ENCODE data around the gene THSD8. TPM values are rescaled to one million over a fixed set of nuclear protein-coding genes. Genes with fewer than 3 reads are reported as not detected.
A peak's percentile ranks its signal among the peaks of the same experiment; 100 is the strongest.
"Not testable (repeated sequence)": the region's sequence is repeated elsewhere in the genome, so short reads cannot be mapped to it uniquely, and the experiment has no call there.

Gene THSD8
- total and polyA plus RNA-seq, 2 experiments from 2014 or later = 15.0 TPM; not detected in 1

DNA sequence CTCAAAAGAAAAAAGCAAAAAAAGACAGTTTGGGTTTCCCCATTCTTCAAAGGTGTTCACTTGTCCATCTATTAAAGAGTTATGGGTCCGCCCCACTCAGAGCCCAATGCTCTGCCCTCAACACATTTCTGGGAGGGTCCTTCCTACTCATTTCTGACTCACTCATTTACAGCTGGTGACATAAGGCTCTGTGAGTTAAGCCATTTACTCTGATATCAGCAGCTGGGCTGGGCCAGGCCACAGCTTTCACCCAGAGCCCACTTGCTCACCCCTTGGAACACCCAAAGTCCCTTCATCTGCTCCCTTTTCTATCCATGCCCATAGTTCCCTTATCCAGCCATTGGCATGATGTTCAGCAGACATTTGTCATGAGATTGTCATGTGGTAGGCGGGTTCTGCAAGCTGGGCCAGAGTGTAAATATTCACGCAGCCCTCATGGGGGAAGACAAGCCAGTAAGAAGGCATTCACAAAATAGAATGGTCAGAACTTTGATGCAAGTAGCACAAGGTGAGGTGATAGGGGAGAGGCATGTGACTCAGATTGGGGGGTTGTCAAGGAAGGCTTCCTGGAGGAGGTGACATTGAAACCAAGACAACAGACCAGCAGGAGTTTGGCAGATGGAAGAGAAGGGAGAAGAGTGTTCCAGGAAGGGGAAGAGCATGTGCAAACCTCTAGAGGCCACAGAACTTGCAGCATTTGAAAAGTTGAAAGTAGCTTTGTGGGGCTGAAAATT, 42.3 kb downstream of the THSD8 start:
- H3K4me3 ChIP-seq = no peak overlapping the region
- no peak overlapping the region for H3K27ac ChIP-seq
- no peak for DNase-seq (ENCODE audit: low read depth in 1 of 2, low spot score in 1 of 2)
- H3K27me3 ChIP-seq = peaks cover 3% of the 10 kb centered on the region
- H3K9me3 ChIP-seq (ENCODE audit: low read depth) = no peaks in the 10 kb centered on the region
- TF ChIP-seq, protein P1, sequence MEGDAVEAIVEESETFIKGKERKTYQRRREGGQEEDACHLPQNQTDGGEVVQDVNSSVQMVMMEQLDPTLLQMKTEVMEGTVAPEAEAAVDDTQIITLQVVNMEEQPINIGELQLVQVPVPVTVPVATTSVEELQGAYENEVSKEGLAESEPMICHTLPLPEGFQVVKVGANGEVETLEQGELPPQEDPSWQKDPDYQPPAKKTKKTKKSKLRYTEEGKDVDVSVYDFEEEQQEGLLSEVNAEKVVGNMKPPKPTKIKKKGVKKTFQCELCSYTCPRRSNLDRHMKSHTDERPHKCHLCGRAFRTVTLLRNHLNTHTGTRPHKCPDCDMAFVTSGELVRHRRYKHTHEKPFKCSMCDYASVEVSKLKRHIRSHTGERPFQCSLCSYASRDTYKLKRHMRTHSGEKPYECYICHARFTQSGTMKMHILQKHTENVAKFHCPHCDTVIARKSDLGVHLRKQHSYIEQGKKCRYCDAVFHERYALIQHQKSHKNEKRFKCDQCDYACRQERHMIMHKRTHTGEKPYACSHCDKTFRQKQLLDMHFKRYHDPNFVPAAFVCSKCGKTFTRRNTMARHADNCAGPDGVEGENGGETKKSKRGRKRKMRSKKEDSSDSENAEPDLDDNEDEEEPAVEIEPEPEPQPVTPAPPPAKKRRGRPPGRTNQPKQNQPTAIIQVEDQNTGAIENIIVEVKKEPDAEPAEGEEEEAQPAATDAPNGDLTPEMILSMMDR (IDR thresholded peaks at IDR 0.05; ENCODE audit: low read depth, low read length) = no peak
- no peaks in the 10 kb centered on the region for H3K36me3 ChIP-seq
- no peaks in the 10 kb centered on the region for H3K4me1 ChIP-seq (ENCODE audit: low read depth)

DNA sequence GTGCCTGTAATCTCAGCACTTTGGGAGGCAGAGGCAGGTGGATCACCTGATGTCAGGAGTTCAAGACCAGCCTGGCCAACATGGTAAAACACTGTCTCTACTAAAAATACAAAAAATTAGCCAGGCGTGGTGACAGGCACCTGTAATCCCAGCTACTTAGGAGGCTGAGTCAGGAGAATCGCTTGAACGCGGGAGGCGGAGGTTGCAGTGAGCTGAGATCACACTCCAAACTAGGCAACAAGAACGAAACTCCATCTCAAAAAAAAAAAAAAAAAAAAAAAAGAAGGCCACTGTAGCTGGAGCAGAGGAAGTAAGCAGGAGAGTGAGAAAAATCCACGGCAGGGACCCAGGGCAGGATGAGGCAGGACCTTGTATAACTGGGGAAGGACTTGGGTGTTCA, 44.7 kb downstream of the THSD8 start:
- not testable (repeated sequence) for H3K27me3 ChIP-seq; DNase-seq (ENCODE audit: low read depth in 1 of 2, low spot score in 1 of 2); H3K36me3 ChIP-seq; H3K27ac ChIP-seq; H3K4me3 ChIP-seq; H3K4me1 ChIP-seq (ENCODE audit: low read depth); H3K9me3 ChIP-seq (ENCODE audit: low read depth)

DNA sequence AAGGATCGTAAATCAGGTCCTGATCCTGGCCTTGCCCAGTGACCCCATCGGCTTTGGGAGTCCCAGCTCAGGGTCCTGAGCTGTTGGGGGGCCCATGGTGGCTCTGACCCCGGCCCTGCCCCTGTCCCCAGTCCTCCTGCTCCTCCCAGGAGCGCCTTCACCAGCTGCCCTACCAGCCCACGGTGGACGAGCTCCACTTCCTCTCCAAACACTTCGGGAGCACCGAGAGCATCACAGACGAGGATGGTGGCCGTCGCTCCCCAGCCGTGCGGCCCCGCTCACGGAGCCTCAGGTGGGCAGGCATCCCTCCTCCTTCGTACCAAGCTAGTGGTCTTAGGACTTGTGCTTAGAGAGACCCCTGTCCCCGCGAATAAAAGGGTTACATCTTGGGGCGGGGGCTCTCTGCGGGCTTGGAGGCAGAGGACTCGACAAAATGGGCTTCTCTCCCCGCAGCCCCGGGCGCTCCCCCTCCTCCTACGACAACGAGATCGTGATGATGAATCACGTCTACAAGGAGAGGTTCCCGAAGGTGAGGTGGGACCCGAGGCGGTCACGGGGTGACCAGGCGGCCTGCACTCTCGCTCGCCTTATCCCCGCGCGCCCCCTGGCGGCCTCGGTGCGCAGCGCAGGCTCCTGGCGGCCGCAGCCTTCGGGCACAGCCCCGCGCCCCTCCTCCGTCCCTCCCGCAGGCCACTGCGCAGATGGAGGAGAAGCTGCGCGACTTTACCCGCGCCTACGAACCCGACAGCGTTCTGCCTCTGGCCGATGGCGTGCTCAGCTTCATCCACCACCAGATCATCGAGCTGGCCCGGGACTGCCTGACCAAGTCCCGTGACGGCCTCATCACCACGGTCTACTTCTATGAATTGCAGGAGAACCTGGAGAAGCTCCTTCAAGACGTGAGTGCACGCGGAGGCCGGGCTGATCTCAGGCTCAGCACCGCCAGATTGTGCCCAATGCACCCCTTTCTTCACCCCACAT, 45.6 kb downstream of the THSD8 start:
- no peak overlapping the region for H3K4me3 ChIP-seq

More for the DNA sequence above, 45.6 kb downstream of the THSD8 start:
- Histone ChIP-seq H3K27me3 (no peaks in the 10 kb centered on the region), H3K27ac (no peak overlapping the region), H3K4me1 (ENCODE audit: low read depth) (no peaks in the 10 kb centered on the region), H3K36me3 (no peaks in the 10 kb centered on the region), H3K9me3 (ENCODE audit: low read depth) (no peaks in the 10 kb centered on the region)
- TF ChIP-seq, protein P1 (IDR thresholded peaks at IDR 0.05; ENCODE audit: low read depth, low read length) = peak; percentile 98
- DNase-seq (ENCODE audit: low read depth in 1 of 2, low spot score in 1 of 2) = peak; percentile 83 to 86

Other genes starting within 250 kb of the THSD8 start
- 5.0 and 5.7 TPM in 2 replicates for gene ZNF490, start 191.3 kb upstream of the THSD8 start, total RNA-seq
- 2.4 and 4.2 TPM in 2 replicates for gene ZNF490, start 191.3 kb upstream of the THSD8 start, polyA plus RNA-seq
- gene ZNF791, start 191.1 kb upstream of the THSD8 start, total RNA-seq = 9.1 and 11.7 TPM in 2 replicates
- 11.5 and 23.5 TPM in 2 replicates for gene ZNF791, start 191.1 kb upstream of the THSD8 start, polyA plus RNA-seq
- 45.7 and 47.5 TPM in 2 replicates for gene MAN2B1, start 135.3 kb upstream of the THSD8 start, total RNA-seq
- 22.1 and 25.3 TPM in 2 replicates for gene MAN2B1, start 135.3 kb upstream of the THSD8 start, polyA plus RNA-seq
- 28.4 and 39.0 TPM in 2 replicates for gene WDR83, start 135.3 kb upstream of the THSD8 start, total RNA-seq
- 29.4 and 40.2 TPM in 2 replicates for gene WDR83, start 135.3 kb upstream of the THSD8 start, polyA plus RNA-seq
- gene DHPS, start 120.2 kb upstream of the THSD8 start, total RNA-seq = 64.8 and 113 TPM in 2 replicates
- 80.0 and 99.5 TPM in 2 replicates for gene DHPS, start 120.2 kb upstream of the THSD8 start, polyA plus RNA-seq
- 1.1 TPM in 1 of 2 replicates, not detected in the other for gene GNG14, start 114.1 kb upstream of the THSD8 start, total RNA-seq
- 1.1 TPM in 1 of 2 replicates, not detected in the other for gene GNG14, start 114.1 kb upstream of the THSD8 start, polyA plus RNA-seq
- gene FBXW9, start 105.4 kb upstream of the THSD8 start, total RNA-seq = 17.2 and 32.7 TPM in 2 replicates
- 25.6 and 29.6 TPM in 2 replicates for gene FBXW9, start 105.4 kb upstream of the THSD8 start, polyA plus RNA-seq
- gene TNPO2, start 78.1 kb upstream of the THSD8 start, total RNA-seq = 43.4 and 68.6 TPM in 2 replicates
- gene TNPO2, start 78.1 kb upstream of the THSD8 start, polyA plus RNA-seq = 20.1 and 20.5 TPM in 2 replicates
- 307 and 371 TPM in 2 replicates for gene TRIR, start 67.4 kb upstream of the THSD8 start, total RNA-seq
- gene TRIR, start 67.4 kb upstream of the THSD8 start, polyA plus RNA-seq = 175 and 218 TPM in 2 replicates
- gene GET3, start 64.6 kb upstream of the THSD8 start, total RNA-seq = 44.8 and 73.6 TPM in 2 replicates
- 88.3 and 103 TPM in 2 replicates for gene GET3, start 64.6 kb upstream of the THSD8 start, polyA plus RNA-seq
- not detected in 2 replicates for gene BEST2, start 50.3 kb upstream of the THSD8 start, total RNA-seq
- not detected in 2 replicates for gene BEST2, start 50.3 kb upstream of the THSD8 start, polyA plus RNA-seq
- gene HOOK2, start 26.5 kb upstream of the THSD8 start, total RNA-seq = 28.5 and 54.4 TPM in 2 replicates
- 31.1 and 41.6 TPM in 2 replicates for gene HOOK2, start 26.5 kb upstream of the THSD8 start, polyA plus RNA-seq
- gene JUNB, start 10.6 kb upstream of the THSD8 start, total RNA-seq = 57.6 and 103 TPM in 2 replicates
- 37.2 and 48.3 TPM in 2 replicates for gene JUNB, start 10.6 kb upstream of the THSD8 start, polyA plus RNA-seq
- gene PRDX2, start 269 bp upstream of the THSD8 start, total RNA-seq = 1,316 and 1,694 TPM in 2 replicates
- 1,469 and 1,719 TPM in 2 replicates for gene PRDX2, start 269 bp upstream of the THSD8 start, polyA plus RNA-seq
- gene RNASEH2A, start 4.5 kb downstream of the THSD8 start, total RNA-seq = 20.4 and 29.0 TPM in 2 replicates
- 40.4 and 57.3 TPM in 2 replicates for gene RNASEH2A, start 4.5 kb downstream of the THSD8 start, polyA plus RNA-seq
- gene RTBDN, start 32.5 kb downstream of the THSD8 start, total RNA-seq = not detected in 2 replicates
- 0.81 TPM in 1 of 2 replicates, not detected in the other for gene RTBDN, start 32.5 kb downstream of the THSD8 start, polyA plus RNA-seq
- 3.7 and 7.9 TPM in 2 replicates for gene MAST1, start 36.4 kb downstream of the THSD8 start, total RNA-seq
- 3.9 and 10.9 TPM in 2 replicates for gene MAST1, start 36.4 kb downstream of the THSD8 start, polyA plus RNA-seq
- gene DNASE2, start 79.4 kb downstream of the THSD8 start, total RNA-seq = 25.8 and 54.7 TPM in 2 replicates
- 26.0 and 49.5 TPM in 2 replicates for gene DNASE2, start 79.4 kb downstream of the THSD8 start, polyA plus RNA-seq
- 0.51 and 2.2 TPM in 2 replicates for gene KLF1, start 85.1 kb downstream of the THSD8 start, total RNA-seq
- 1.3 and 1.4 TPM in 2 replicates for gene KLF1, start 85.1 kb downstream of the THSD8 start, polyA plus RNA-seq
- gene GCDH, start 89.1 kb downstream of the THSD8 start, total RNA-seq = 54.9 and 77.9 TPM in 2 replicates
- gene GCDH, start 89.1 kb downstream of the THSD8 start, polyA plus RNA-seq = 28.5 and 32.6 TPM in 2 replicates
- gene SYCE2, start 117.2 kb downstream of the THSD8 start, total RNA-seq = 0.53 and 1.1 TPM in 2 replicates
- 2.8 and 3.8 TPM in 2 replicates for gene SYCE2, start 117.2 kb downstream of the THSD8 start, polyA plus RNA-seq
- gene FARSA, start 131.6 kb downstream of the THSD8 start, total RNA-seq = 81.9 and 87.9 TPM in 2 replicates
- gene FARSA, start 131.6 kb downstream of the THSD8 start, polyA plus RNA-seq = 121 and 133 TPM in 2 replicates
- 615 and 1,390 TPM in 2 replicates for gene CALR, start 136.5 kb downstream of the THSD8 start, total RNA-seq
- 338 and 856 TPM in 2 replicates for gene CALR, start 136.5 kb downstream of the THSD8 start, polyA plus RNA-seq
- 157 and 191 TPM in 2 replicates for gene RAD23A, start 143.8 kb downstream of the THSD8 start, total RNA-seq
- gene RAD23A, start 143.8 kb downstream of the THSD8 start, polyA plus RNA-seq = 182 and 225 TPM in 2 replicates
- 78.2 and 84.5 TPM in 2 replicates for gene GADD45GIP1, start 155.2 kb downstream of the THSD8 start, total RNA-seq
- gene GADD45GIP1, start 155.2 kb downstream of the THSD8 start, polyA plus RNA-seq = 133 and 145 TPM in 2 replicates
- gene DAND5, start 167.5 kb downstream of the THSD8 start, total RNA-seq = 0.67 TPM in 1 of 2 replicates, not detected in the other
- gene DAND5, start 167.5 kb downstream of the THSD8 start, polyA plus RNA-seq = 0.07 and 0.09 TPM in 2 replicates
- 0.46 TPM in 1 of 2 replicates, not detected in the other for gene NFIX, start 193.4 kb downstream of the THSD8 start, total RNA-seq
- 0.80 TPM in 1 of 2 replicates, not detected in the other for gene NFIX, start 193.4 kb downstream of the THSD8 start, polyA plus RNA-seq

Measured in cardiac muscle cell (in vitro differentiated cells and primary cell).